ENCODE measurements around the gene TRIM72. TPM values are rescaled to one million over a fixed set of nuclear protein-coding genes. Genes with fewer than 3 reads are reported as not detected.
"Not testable (repeated sequence)": the region's sequence is repeated elsewhere in the genome, so short reads cannot be mapped to it uniquely, and the experiment has no call there.

The TRIM72 gene, protein sequence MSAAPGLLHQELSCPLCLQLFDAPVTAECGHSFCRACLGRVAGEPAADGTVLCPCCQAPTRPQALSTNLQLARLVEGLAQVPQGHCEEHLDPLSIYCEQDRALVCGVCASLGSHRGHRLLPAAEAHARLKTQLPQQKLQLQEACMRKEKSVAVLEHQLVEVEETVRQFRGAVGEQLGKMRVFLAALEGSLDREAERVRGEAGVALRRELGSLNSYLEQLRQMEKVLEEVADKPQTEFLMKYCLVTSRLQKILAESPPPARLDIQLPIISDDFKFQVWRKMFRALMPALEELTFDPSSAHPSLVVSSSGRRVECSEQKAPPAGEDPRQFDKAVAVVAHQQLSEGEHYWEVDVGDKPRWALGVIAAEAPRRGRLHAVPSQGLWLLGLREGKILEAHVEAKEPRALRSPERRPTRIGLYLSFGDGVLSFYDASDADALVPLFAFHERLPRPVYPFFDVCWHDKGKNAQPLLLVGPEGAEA
- under 1 TPM in 2 of 4 donors, not detected in 2; 0.15 to 0.17 TPM for total RNA-seq

DNA sequence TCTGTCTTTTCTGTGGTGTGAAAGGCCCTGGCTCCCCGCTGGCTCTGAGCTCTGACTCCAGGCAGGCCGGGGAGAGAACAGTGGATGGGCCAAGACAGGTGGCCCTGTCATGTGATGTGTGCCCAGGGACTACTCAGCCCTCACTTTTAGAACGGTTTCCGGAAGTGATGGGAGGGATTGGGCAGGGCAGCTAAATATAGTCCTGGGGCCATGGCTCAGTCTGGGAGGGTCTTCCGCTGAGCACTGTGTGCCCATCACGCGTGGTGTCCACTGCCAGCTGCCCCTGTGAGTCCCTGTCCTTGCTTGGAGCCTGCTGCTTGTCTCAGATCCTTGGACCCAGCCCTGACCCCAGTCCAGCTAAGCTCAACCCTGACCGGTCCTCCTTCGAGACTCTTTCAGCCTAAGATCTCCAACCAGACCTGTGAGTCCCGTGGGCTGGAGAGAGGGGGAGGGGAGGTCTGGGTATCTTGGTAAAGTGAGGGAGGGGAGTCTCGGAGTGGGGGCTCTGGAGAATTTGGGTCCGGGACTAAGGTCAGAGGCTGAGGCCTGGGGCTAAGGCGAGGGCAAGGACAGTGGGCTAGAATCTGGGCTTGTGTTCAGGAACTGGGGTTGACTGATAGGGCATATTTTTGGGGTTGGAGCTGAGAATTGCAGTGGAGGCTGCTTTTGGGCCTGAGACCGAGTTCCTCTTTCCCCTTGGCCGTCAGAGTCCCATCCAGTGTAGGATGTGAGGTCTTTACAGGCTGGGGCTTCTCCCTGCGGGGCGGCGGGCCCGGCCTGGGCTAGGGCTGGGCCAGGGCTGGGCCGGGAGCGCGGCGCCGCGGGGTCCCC, at the start of gene TRIM72:
Gene TRIM72 (plus strand): TSS at position 243 of the 831 bp plus-strand sequence. CDS start 620 bp downstream, outside the sequence.
- Histone ChIP-seq H3K27me3 (peaks cover 28% of the 10 kb centered on the region), H3K36me3 (no peaks in the 10 kb centered on the region), H3K27ac (no peak within 1 kb of the TSS), H3K4me1 (peaks cover 32% of the 10 kb centered on the region), H3K9me3 (no peaks in the 10 kb centered on the region), H3K4me3 (peak within 1 kb of the TSS; percentile 54)
- no peak for DNase-seq (ENCODE audit: low spot score in 2 of 2)
- TF ChIP-seq EP300 (IDR thresholded peaks at IDR 0.05) (no peak), POLR2AphosphoS5 (IDR thresholded peaks at IDR 0.05) (no peak)
- 73% methylated on average over 22 of the region's 25 CpGs for WGBS

DNA sequence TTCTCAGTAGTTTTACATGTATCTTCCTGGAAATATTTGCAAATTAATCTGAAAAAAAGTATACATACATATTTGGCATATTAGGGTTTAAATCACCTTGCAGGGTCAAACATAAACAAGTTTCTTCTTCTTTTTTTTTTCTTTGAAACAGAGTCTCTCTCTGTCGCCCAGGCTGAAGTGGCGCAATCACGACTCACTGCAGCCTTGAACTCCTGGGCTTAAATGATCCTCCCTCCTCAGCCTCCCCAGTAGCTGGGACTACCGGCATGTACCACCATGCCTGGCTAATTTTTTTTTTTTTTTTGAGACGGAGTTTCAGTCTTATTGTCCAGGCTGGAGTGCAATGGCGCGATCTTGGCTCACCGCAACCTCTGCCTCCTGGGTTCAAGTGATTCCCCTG, 46.6 kb upstream of the TRIM72 start:
- 90% methylated on average over 8 of the region's 8 CpGs for WGBS
- Histone ChIP-seq H3K4me1 (no peaks in the 10 kb centered on the region), H3K36me3 (no peaks in the 10 kb centered on the region), H3K9me3 (no peaks in the 10 kb centered on the region), H3K27me3 (no peaks in the 10 kb centered on the region), H3K4me3 (no peak overlapping the region), H3K27ac (no peak overlapping the region)
- no peak for TF ChIP-seq EP300 (IDR thresholded peaks at IDR 0.05)
- TF ChIP-seq POLR2AphosphoS5 (IDR thresholded peaks at IDR 0.05), result no peak
- TF ChIP-seq POLR2A (IDR thresholded peaks at IDR 0.05), result no peak
- TF ChIP-seq, protein P1, sequence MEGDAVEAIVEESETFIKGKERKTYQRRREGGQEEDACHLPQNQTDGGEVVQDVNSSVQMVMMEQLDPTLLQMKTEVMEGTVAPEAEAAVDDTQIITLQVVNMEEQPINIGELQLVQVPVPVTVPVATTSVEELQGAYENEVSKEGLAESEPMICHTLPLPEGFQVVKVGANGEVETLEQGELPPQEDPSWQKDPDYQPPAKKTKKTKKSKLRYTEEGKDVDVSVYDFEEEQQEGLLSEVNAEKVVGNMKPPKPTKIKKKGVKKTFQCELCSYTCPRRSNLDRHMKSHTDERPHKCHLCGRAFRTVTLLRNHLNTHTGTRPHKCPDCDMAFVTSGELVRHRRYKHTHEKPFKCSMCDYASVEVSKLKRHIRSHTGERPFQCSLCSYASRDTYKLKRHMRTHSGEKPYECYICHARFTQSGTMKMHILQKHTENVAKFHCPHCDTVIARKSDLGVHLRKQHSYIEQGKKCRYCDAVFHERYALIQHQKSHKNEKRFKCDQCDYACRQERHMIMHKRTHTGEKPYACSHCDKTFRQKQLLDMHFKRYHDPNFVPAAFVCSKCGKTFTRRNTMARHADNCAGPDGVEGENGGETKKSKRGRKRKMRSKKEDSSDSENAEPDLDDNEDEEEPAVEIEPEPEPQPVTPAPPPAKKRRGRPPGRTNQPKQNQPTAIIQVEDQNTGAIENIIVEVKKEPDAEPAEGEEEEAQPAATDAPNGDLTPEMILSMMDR (IDR thresholded peaks at IDR 0.05), result no peak
- no peak for DNase-seq (ENCODE audit: low spot score in 2 of 2)

DNA sequence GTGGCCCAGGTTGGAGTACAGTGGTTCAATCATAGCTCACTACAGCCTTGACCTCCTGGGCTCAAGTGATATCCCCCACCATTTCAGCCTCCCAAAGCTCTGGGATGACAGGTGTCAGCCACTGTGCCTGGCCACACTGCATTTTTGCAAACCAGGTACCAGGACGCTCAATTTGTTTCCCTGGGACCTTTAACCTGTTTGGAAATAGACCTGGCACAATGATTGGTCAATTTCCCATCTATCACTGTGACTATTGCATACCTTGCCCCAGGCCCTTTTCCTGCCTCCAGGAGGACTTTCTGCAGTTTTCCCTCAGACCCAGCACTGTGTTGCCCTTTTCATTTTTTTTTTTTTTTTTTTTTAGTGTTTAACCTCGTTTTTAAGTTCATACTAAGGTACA, 45.1 kb upstream of the TRIM72 start:
- no peak overlapping the region for H3K27ac ChIP-seq
- WGBS, result 71% methylated on average over 2 of the region's 2 CpGs
- no peaks in the 10 kb centered on the region for H3K27me3 ChIP-seq
- H3K4me1 ChIP-seq, result no peaks in the 10 kb centered on the region
- no peaks in the 10 kb centered on the region for H3K9me3 ChIP-seq
- no peak overlapping the region for H3K4me3 ChIP-seq
- TF ChIP-seq POLR2A (IDR thresholded peaks at IDR 0.05), result no peak
- TF ChIP-seq POLR2AphosphoS5 (IDR thresholded peaks at IDR 0.05), result no peak
- TF ChIP-seq, protein P1 (IDR thresholded peaks at IDR 0.05), result no peak
- TF ChIP-seq EP300 (IDR thresholded peaks at IDR 0.05), result no peak
- H3K36me3 ChIP-seq, result no peaks in the 10 kb centered on the region
- DNase-seq (ENCODE audit: low spot score in 2 of 2), result no peak

DNA sequence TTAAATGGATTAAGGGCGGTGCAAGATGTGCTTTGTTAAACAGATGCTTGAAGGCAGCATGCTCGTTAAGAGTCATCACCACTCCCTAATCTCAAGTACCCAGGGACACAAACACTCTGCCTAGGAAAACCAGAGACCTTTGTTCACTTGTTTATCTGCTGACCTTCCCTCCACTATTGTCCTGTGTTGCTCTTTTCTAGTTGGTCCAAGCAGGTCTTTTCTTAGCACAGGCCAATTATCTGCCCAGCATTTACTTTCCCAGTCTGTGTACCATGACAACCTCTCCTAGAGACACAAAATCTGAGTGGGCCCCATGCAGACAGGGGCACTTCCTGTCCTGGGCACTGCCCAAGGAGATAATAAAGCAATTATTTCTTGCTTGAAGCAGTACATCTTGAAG, 43.9 kb upstream of the TRIM72 start:
- H3K27ac ChIP-seq; H3K4me3 ChIP-seq; H3K9me3 ChIP-seq; DNase-seq (ENCODE audit: low spot score in 2 of 2); H3K27me3 ChIP-seq; H3K36me3 ChIP-seq; H3K4me1 ChIP-seq: not testable (repeated sequence)
- 25% methylated on average over 1 of the region's 2 CpGs for WGBS

DNA sequence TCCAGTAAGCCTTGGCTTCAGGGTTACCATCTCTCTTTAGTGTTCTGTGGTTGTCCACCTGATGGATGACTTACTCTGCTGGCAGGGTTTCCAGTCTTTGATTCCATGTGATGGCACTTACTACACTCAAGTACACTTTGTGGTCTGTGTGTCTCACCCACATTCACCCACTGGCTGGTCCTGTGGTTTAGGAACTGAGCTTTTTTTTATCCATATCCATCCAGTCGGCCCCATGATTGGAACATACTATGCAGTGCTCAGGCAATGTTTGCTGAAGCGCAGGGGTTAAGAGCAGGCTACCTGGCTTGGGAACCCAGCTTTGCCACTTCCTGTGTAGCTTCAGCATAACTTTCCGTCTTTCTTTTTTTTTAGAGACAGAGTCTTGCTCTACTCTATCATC, 36.8 kb upstream of the TRIM72 start:
- Histone ChIP-seq H3K27me3 (no peaks in the 10 kb centered on the region), H3K4me1 (peaks cover 23% of the 10 kb centered on the region), H3K27ac (no peak overlapping the region), H3K36me3 (no peaks in the 10 kb centered on the region), H3K9me3 (no peaks in the 10 kb centered on the region), H3K4me3 (no peak overlapping the region)
- TF ChIP-seq POLR2AphosphoS5 (IDR thresholded peaks at IDR 0.05) (no peak), POLR2A (IDR thresholded peaks at IDR 0.05) (no peak), EP300 (IDR thresholded peaks at IDR 0.05) (no peak)
- TF ChIP-seq, protein P1 (IDR thresholded peaks at IDR 0.05), result no peak
- no peak for DNase-seq (ENCODE audit: low spot score in 2 of 2)
- 70% methylated on average over 3 of the region's 3 CpGs for WGBS

DNA sequence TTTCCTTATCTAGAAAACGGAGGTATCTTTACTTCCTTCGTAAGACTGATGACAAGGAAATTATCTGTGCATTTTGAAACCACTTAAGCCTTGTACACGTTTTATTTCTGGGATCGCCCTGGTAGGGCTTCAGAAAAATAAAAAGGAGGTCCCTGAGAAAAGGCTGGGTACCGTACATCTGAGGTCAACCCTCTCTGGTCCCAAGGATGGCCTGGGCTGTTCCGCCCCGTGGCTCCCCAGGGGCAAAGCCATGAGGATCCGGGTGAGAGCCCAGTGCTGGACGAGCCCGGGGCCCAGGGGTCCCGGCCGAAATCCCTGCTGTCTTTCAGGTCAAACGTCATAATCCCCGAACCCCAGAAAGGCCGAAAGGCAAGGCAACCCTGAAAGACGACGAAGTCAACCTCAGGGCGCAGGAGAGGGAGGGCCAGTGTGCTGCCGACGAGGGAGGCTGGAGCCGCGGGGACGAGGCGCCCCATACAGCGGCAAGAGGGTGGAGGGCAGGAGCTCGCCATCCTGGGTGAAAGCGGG, 34.6 kb upstream of the TRIM72 start:
- H3K9me3 ChIP-seq, result no peaks in the 10 kb centered on the region
- no peaks in the 10 kb centered on the region for H3K27me3 ChIP-seq
- peaks cover 42% of the 10 kb centered on the region for H3K4me1 ChIP-seq
- H3K4me3 ChIP-seq, result peak overlapping the region; percentile 96
- peaks cover 20% of the 10 kb centered on the region for H3K36me3 ChIP-seq
- 5% methylated on average over 25 of the region's 27 CpGs for WGBS
- no peak for DNase-seq (ENCODE audit: low spot score in 2 of 2)
- TF ChIP-seq, protein P1 (IDR thresholded peaks at IDR 0.05), result no peak
- TF ChIP-seq EP300 (IDR thresholded peaks at IDR 0.05) (no peak), POLR2A (IDR thresholded peaks at IDR 0.05) (no peak)
- peak overlapping the region; percentile 99 for H3K27ac ChIP-seq
